Neuronal stem cell (in vitro differentiated cells): ENCODE results near the gene AOC2.

Experiments used
- DNase-seq: peaks from one replicate; pipeline ENCODE4 v3.0.0-alpha.2; 2013; ENCODE audit warnings: low spot score
- H2AFZ ChIP-seq: one replicate; pipeline ENCODE4 v1.6.1; 2013; ENCODE audit warnings: mild to moderate bottlenecking, low read length, inconsistent platforms
- H2AK5ac ChIP-seq: 2 replicates; pipeline ENCODE4 v1.6.1; 2013; ENCODE audit warnings: low read depth, mild to moderate bottlenecking, inconsistent platforms, low read length, moderate library complexity, mixed read lengths
- H2BK120ac ChIP-seq: 2 replicates; pipeline ENCODE4 v1.6.1; 2013; ENCODE audit warnings: low read depth, mild to moderate bottlenecking, inconsistent platforms, low read length, moderate library complexity, mixed read lengths
- H2BK12ac ChIP-seq: one replicate; pipeline ENCODE4 v1.6.1; 2013; ENCODE audit warnings: low read length, inconsistent platforms
- H2BK15ac ChIP-seq: 2 replicates; pipeline ENCODE4 v1.6.1; 2013; ENCODE audit warnings: mild to moderate bottlenecking, low read length, inconsistent platforms, mixed read lengths
- H2BK5ac ChIP-seq: one replicate; pipeline ENCODE4 v1.6.1; 2013; ENCODE audit warnings: inconsistent platforms, mild to moderate bottlenecking, low read length, moderate library complexity
- H3K14ac ChIP-seq: one replicate; pipeline ENCODE4 v1.6.1; 2013; ENCODE audit warnings: low read length, inconsistent platforms
- H3K18ac ChIP-seq: 2 replicates; pipeline ENCODE4 v1.6.1; 2013; ENCODE audit warnings: low read length, inconsistent platforms
- H3K23ac ChIP-seq: 2 replicates; pipeline ENCODE4 v1.6.1; 2013; ENCODE audit warnings: low read depth, mild to moderate bottlenecking, mixed read lengths, low read length, inconsistent platforms; ENCODE audit not compliant: poor library complexity
- H3K27ac ChIP-seq: replicated peaks from 3 replicates; pipeline ENCODE4 v1.5.1; 2013; ENCODE audit warnings: low read length, inconsistent platforms
- H3K27me3 ChIP-seq, 3 experiments: 2 replicates each; pipeline ENCODE4 v1.6.1; 2013; ENCODE audit warnings: low read length in 3 of 3, mild to moderate bottlenecking in 2 of 3, inconsistent platforms in 1 of 3, low read depth in 1 of 3, mixed read lengths in 1 of 3, moderate library complexity in 1 of 3; ENCODE audit not compliant: control insufficient read depth in 3 of 3, insufficient read depth in 3 of 3
- H3K36me3 ChIP-seq, 2 donors: replicated peaks in 1 of 2; 2 replicates each; pipeline ENCODE4 v1.6.1; 2013; ENCODE audit warnings: low read length in 2 of 2; ENCODE audit not compliant: control insufficient read depth in 2 of 2, insufficient read depth in 2 of 2
- H3K4ac ChIP-seq: 2 replicates; pipeline ENCODE4 v1.6.1; 2013; ENCODE audit warnings: inconsistent platforms, mild to moderate bottlenecking, low read length, moderate library complexity
- H3K4me1 ChIP-seq, 2 donors: 1 replicate in 1 of 2; 2 replicates in 1 of 2; pipeline ENCODE4 v1.6.1; 2013; ENCODE audit warnings: low read length in 2 of 2, low read depth in 1 of 2; ENCODE audit not compliant: control insufficient read depth in 2 of 2, insufficient read depth in 1 of 2
- H3K4me2 ChIP-seq: one replicate; pipeline ENCODE4 v1.6.1; 2013; ENCODE audit warnings: mild to moderate bottlenecking, low read length, inconsistent platforms; ENCODE audit not compliant: insufficient read depth, poor library complexity, severe bottlenecking
- H3K4me3 ChIP-seq, 2 donors: 2 replicates each; pipeline ENCODE4 v1.5.1; 2013; ENCODE audit warnings: low read length in 2 of 2, mild to moderate bottlenecking in 2 of 2, inconsistent platforms in 1 of 2, moderate library complexity in 1 of 2
- H3K79me1 ChIP-seq: one replicate; pipeline ENCODE4 v1.6.1; 2013; ENCODE audit warnings: low read depth, mild to moderate bottlenecking, inconsistent platforms, low read length, moderate library complexity
- H3K9ac ChIP-seq: one replicate; pipeline ENCODE4 v1.6.1; 2013; ENCODE audit warnings: mild to moderate bottlenecking, low read depth, low read length, inconsistent platforms; ENCODE audit not compliant: poor library complexity
- H3K9me3 ChIP-seq, 2 donors: replicated peaks in 1 of 2; 2 replicates each; pipeline versions ENCODE3 to v1.6.1; 2013; ENCODE audit warnings: low read length in 2 of 2, mild to moderate bottlenecking in 2 of 2, inconsistent platforms in 1 of 2, low read depth in 1 of 2, mixed read lengths in 1 of 2, moderate library complexity in 1 of 2; ENCODE audit not compliant: control insufficient read depth in 2 of 2, insufficient read depth in 1 of 2
- H4K8ac ChIP-seq: one replicate; pipeline ENCODE4 v1.6.1; 2013; ENCODE audit warnings: low read depth, mild to moderate bottlenecking, inconsistent platforms, low read length, moderate library complexity
- H4K91ac ChIP-seq: one replicate; pipeline ENCODE4 v1.6.1; 2013; ENCODE audit warnings: low read length, low read depth, mild to moderate bottlenecking, inconsistent platforms; ENCODE audit not compliant: poor library complexity
- WGBS, 2 donors: extraction: QIAGEN DNeasy Blood & Tissue Kit; methylation state at CpG; one replicate each; pipeline ENCODE4 v1.1.7; 2013; ENCODE audit warnings: missing lambda C conversion rate in 2 of 2, mixed read lengths in 1 of 2; ENCODE audit not compliant: insufficient read length in 2 of 2, insufficient replicate concordance in 1 of 2; ENCODE audit errors: extremely low coverage in 2 of 2; 5-methylcytosine and 5-hydroxymethylcytosine counted together

Gene AOC2

GRCh38 chr17:42853004-42853403, 8.6 kb downstream of the AOC2 start:
- no peak overlapping the region for H3K9ac ChIP-seq
- DNase-seq: no peak
- no peak overlapping the region for H2BK15ac ChIP-seq

GRCh38 chr17:42853597-42853967, 9.2 kb downstream of the AOC2 start:
- no peak overlapping the region for H2BK5ac ChIP-seq
- H2BK15ac ChIP-seq: no peak overlapping the region
- no peak overlapping the region for H2BK12ac ChIP-seq
- no peak overlapping the region for H3K9ac ChIP-seq
- H3K23ac ChIP-seq: no peak overlapping the region
- no peak overlapping the region for H3K4me3 ChIP-seq
- H3K27ac ChIP-seq: no peak overlapping the region
- H3K27me3 ChIP-seq: no peaks in the 10 kb centered on the region
- no peak overlapping the region for H3K4me2 ChIP-seq
- H3K36me3 ChIP-seq: no peaks in the 10 kb centered on the region
- no peaks in the 10 kb centered on the region for H3K79me1 ChIP-seq
- peak overlapping the region; percentile 47 for H3K14ac ChIP-seq
- no peak overlapping the region for H3K18ac ChIP-seq
- no peak overlapping the region for H2BK120ac ChIP-seq
- no peak overlapping the region for H3K4ac ChIP-seq
- H2AFZ ChIP-seq: no peak overlapping the region
- peak overlapping the region; percentile 87 for H2AK5ac ChIP-seq
- no peak overlapping the region for H4K8ac ChIP-seq
- DNase-seq: no peak
- no peaks in the 10 kb centered on the region for H3K9me3 ChIP-seq
- WGBS, 2 donors: no CpG with 5 or more reads among the region's 5 CpGs
- peaks cover 0 to 3% of the 10 kb centered on the region in 2 donors for H3K4me1 ChIP-seq
- H4K91ac ChIP-seq: no peak overlapping the region

More at GRCh38 chr17:42853004-42853403, 8.6 kb downstream of the AOC2 start:
- Histone ChIP-seq H3K79me1 (no peaks in the 10 kb centered on the region), H3K9me3 (no peaks in the 10 kb centered on the region), H4K8ac (no peak overlapping the region), H2AK5ac (no peak overlapping the region), H2AFZ (no peak overlapping the region), H3K4ac (no peak overlapping the region), H3K18ac (no peak overlapping the region), H2BK12ac (no peak overlapping the region), H3K4me1 (peaks cover 0 to 3% of the 10 kb centered on the region in 2 donors), H4K91ac (no peak overlapping the region), H3K4me2 (no peak overlapping the region), H2BK5ac (no peak overlapping the region), H3K27me3 (no peaks in the 10 kb centered on the region), H3K14ac (no peak overlapping the region), H3K27ac (no peak overlapping the region), H3K23ac (no peak overlapping the region), H3K4me3 (no peak overlapping the region), H3K36me3 (no peaks in the 10 kb centered on the region), H2BK120ac (no peak overlapping the region)
- no CpG with 5 or more reads among the region's 4 CpGs for WGBS, 2 donors

- Histone ChIP-seq H3K9me3 (no peaks in the 10 kb centered on the region), H3K18ac (no peak overlapping the region), H3K23ac (no peak overlapping the region), H3K14ac (no peak overlapping the region), H4K91ac (no peak overlapping the region), H3K79me1 (no peaks in the 10 kb centered on the region), H2BK120ac (no peak overlapping the region), H2BK15ac (no peak overlapping the region), H3K36me3 (no peaks in the 10 kb centered on the region), H3K4ac (no peak overlapping the region), H3K4me3 (no peak overlapping the region), H3K4me1 (peaks cover 0 to 3% of the 10 kb centered on the region in 2 donors), H3K4me2 (no peak overlapping the region), H3K27me3 (no peaks in the 10 kb centered on the region), H2BK12ac (no peak overlapping the region), H2AFZ (no peak overlapping the region), H2AK5ac (no peak overlapping the region), H3K27ac (no peak overlapping the region), H2BK5ac (no peak overlapping the region), H3K9ac (no peak overlapping the region), H4K8ac (no peak overlapping the region)
- WGBS, 2 donors: no CpG with 5 or more reads among the region's 15 CpGs
- DNase-seq: no peak
These were observed 9.8 kb downstream of the AOC2 start for GRCh38 chr17:42853968-42854790.

GRCh38 chr17:42855048-42855596, 10.7 kb downstream of the AOC2 start:
- H2AFZ ChIP-seq: peak overlapping the region; percentile 15
- H3K27ac ChIP-seq: no peak overlapping the region
- H3K4ac ChIP-seq: no peak overlapping the region
- no peak overlapping the region for H4K91ac ChIP-seq
- H2BK5ac ChIP-seq: no peak overlapping the region
- no CpG with 5 or more reads among the region's 8 CpGs for WGBS, 2 donors
- H2BK12ac ChIP-seq: no peak overlapping the region
- H3K27me3 ChIP-seq: no peaks in the 10 kb centered on the region
- H3K9ac ChIP-seq: no peak overlapping the region
- no peak overlapping the region for H2BK15ac ChIP-seq
- peaks cover 0 to 3% of the 10 kb centered on the region in 2 donors for H3K4me1 ChIP-seq
- no peaks in the 10 kb centered on the region for H3K9me3 ChIP-seq
- H3K4me3 ChIP-seq: no peak overlapping the region
- H3K14ac ChIP-seq: no peak overlapping the region
- no peak overlapping the region for H4K8ac ChIP-seq
- no peaks in the 10 kb centered on the region for H3K79me1 ChIP-seq
- no peak overlapping the region for H3K18ac ChIP-seq
- H2AK5ac ChIP-seq: no peak overlapping the region
- no peak for DNase-seq
- H3K4me2 ChIP-seq: no peak overlapping the region
- no peaks in the 10 kb centered on the region for H3K36me3 ChIP-seq
- no peak overlapping the region for H2BK120ac ChIP-seq
- H3K23ac ChIP-seq: no peak overlapping the region
